GM18507 (cell line): ENCODE measurements around the gene GTF3C5.
"Not testable (repeated sequence)": the region's sequence is repeated elsewhere in the genome, so short reads cannot be mapped to it uniquely, and the experiment has no call there.

Experiments
- DNase-seq: peaks from one replicate; pipeline ENCODE4 v3.0.0; 2011; ENCODE audit warnings: low read depth; ENCODE audit not compliant: insufficient read length; ENCODE audit errors: extremely low spot score
- FAIRE-seq: peaks from 2 replicates; lab custom pipeline; 2011; peaks lifted over from hg19 to GRCh38; lab: Jason Lieb, UNC

The GTF3C5 gene

GRCh38 chr9:133030317-133031129, at the start of gene GTF3C5:
Gene GTF3C5 (plus strand): TSS chr9:133030997. CDS start chr9:133031012, 15 bp downstream.
- FAIRE-seq (peak; percentile 97), DNase-seq (peak; percentile 97)

GRCh38 chr9:132982458-132982857, 48.3 kb upstream of the GTF3C5 start:
- DNase-seq, result peak; percentile 52
- FAIRE-seq, result peak; percentile 71

- FAIRE-seq (no peak), DNase-seq (no peak)
These were observed 47.2 kb upstream of the GTF3C5 start for GRCh38 chr9:132983491-132984201.

GRCh38 chr9:132984202-132985070, 46.4 kb upstream of the GTF3C5 start:
- DNase-seq (no peak), FAIRE-seq (no peak)

- no peak for DNase-seq
- no peak for FAIRE-seq
These were observed 45.8 kb upstream of the GTF3C5 start for GRCh38 chr9:132985071-132985350.

- no peak for DNase-seq
- no peak for FAIRE-seq
These were observed 45.3 kb upstream of the GTF3C5 start for GRCh38 chr9:132985489-132985888.

- FAIRE-seq, result no peak
- no peak for DNase-seq
These were observed 44.7 kb upstream of the GTF3C5 start for GRCh38 chr9:132986114-132986513.

- DNase-seq, result no peak
- no peak for FAIRE-seq
These were observed 43.9 kb upstream of the GTF3C5 start for GRCh38 chr9:132986640-132987620.

GRCh38 chr9:132988244-132989013, 42.4 kb upstream of the GTF3C5 start:
- FAIRE-seq, result no peak
- DNase-seq, result no peak

- no peak for DNase-seq
- FAIRE-seq, result no peak
These were observed 41.8 kb upstream of the GTF3C5 start for GRCh38 chr9:132989014-132989310.

GRCh38 chr9:132989414-132989996, 41.3 kb upstream of the GTF3C5 start:
- FAIRE-seq (no peak), DNase-seq (no peak)

- DNase-seq, FAIRE-seq: not testable (repeated sequence)
These were observed 40.7 kb upstream of the GTF3C5 start for GRCh38 chr9:132989998-132990557.

GRCh38 chr9:132990781-132991180, 40.0 kb upstream of the GTF3C5 start:
- no peak for FAIRE-seq

GRCh38 chr9:132991351-132992300, 39.2 kb upstream of the GTF3C5 start:
- FAIRE-seq (no peak), DNase-seq (no peak)

More at GRCh38 chr9:132990781-132991180, 40.0 kb upstream of the GTF3C5 start:
- no peak for DNase-seq

- no peak for DNase-seq
These were observed 37.3 kb upstream of the GTF3C5 start for GRCh38 chr9:132993511-132993939.

GRCh38 chr9:132994410-132995120, 36.2 kb upstream of the GTF3C5 start:
- DNase-seq, result no peak
- peak; percentile 59 for FAIRE-seq

More at GRCh38 chr9:132993511-132993939, 37.3 kb upstream of the GTF3C5 start:
- no peak for FAIRE-seq
